GM12892 (cell line): ENCODE measurements around the gene AHNAK2.

Source experiments
- POLR2A ChIP-seq: IDR thresholded peaks from 2 replicates; pipeline ENCODE4 v1.6.1; 2011; ENCODE audit warnings: low read depth, low read length, control low read depth
- POLR2AphosphoS5 ChIP-seq: IDR thresholded peaks from 2 replicates; pipeline ENCODE4 v1.6.1; 2011; ENCODE audit warnings: low read depth, low read length, control low read depth
- TAF1 ChIP-seq: IDR thresholded peaks from 2 replicates; pipeline ENCODE4 v1.6.1; 2011; ENCODE audit warnings: low read depth, mild to moderate bottlenecking, control low read depth, low read length, borderline replicate concordance

- TF ChIP-seq POLR2A (no peak), TAF1 (no peak), POLR2AphosphoS5 (no peak)
Observed at GRCh38 chr14:104998801-104999200, 20.6 kb upstream of the AHNAK2 start.
